Naive thymus-derived CD8-positive, alpha-beta T cell (primary cell): ENCODE measurements around the gene PSMD12. TPM values are rescaled to one million over a fixed set of nuclear protein-coding genes. Genes with fewer than 3 reads are reported as not detected.
"Not testable (repeated sequence)": the region's sequence is repeated elsewhere in the genome, so short reads cannot be mapped to it uniquely, and the experiment has no call there.

Experiments used
- ATAC-seq, 2 donors: fragments of 150-1000 bp; cut with Tn5 transposase in 1 of 2; sonication (Bioruptor Pico), chemical (Tn5 transposase) in 1 of 2; 1 replicate in 1 of 2; 2 replicates in 1 of 2; pipeline ENCODE4 v1.10.0; 2021; ENCODE audit warnings: mild to moderate bottlenecking in 2 of 2, moderate library complexity in 2 of 2
- POLR2A ChIA-PET: fragments of 350-600 bp; sonication (Branson Sonifier 250); formaldehyde crosslinking; loops from one replicate; lab custom pipeline; 2021; ENCODE audit warnings: antibody characterized with exemption; lab: Charles Lee
- DNase-seq, 10 donors: peaks; one replicate each; pipeline versions ENCODE4 v3.0.0 to v3.0.0-alpha.2; 2020 to 2022
- H3K27ac Mint-ChIP-seq, 10 donors: one replicate each; pipeline ENCODE4 v1.8.0; 2020 to 2022; ENCODE audit warnings: mild to moderate bottlenecking in 10 of 10, mixed read lengths in 10 of 10, moderate library complexity in 4 of 10, inconsistent platforms in 1 of 10
- H3K27me3 Mint-ChIP-seq, 5 donors: one replicate each; pipeline ENCODE4 v1.8.0; 2021 to 2022; ENCODE audit warnings: mixed read lengths in 5 of 5
- H3K36me3 Mint-ChIP-seq, 3 donors: one replicate each; pipeline ENCODE4 v1.8.0; 2020 to 2022; ENCODE audit warnings: mixed read lengths in 3 of 3, mild to moderate bottlenecking in 2 of 3, inconsistent platforms in 1 of 3
- H3K4me1 Mint-ChIP-seq, 4 donors: one replicate each; pipeline ENCODE4 v1.8.0; 2021 to 2022; ENCODE audit warnings: mixed read lengths in 4 of 4
- H3K4me3 Mint-ChIP-seq, 10 donors: one replicate each; pipeline ENCODE4 v1.8.0; 2020 to 2022; ENCODE audit warnings: mild to moderate bottlenecking in 10 of 10, mixed read lengths in 10 of 10, moderate library complexity in 6 of 10, inconsistent platforms in 1 of 10
- H3K9me3 Mint-ChIP-seq, 9 donors: one replicate each; pipeline ENCODE4 v1.8.0; 2020 to 2022; ENCODE audit warnings: mixed read lengths in 9 of 9, mild to moderate bottlenecking in 3 of 9, inconsistent platforms in 1 of 9, moderate library complexity in 1 of 9
- polyA plus RNA-seq, 3 donors: library from polyadenylated mRNA; unstranded; fragments of 300-500 nt; fragmentation: Illumina TruSeq; gene quantifications; one replicate each; pipeline ENCODE4 v1.2.3, GENCODE V29; 2021
- total RNA-seq, 8 experiments: library from RNA in 2 of 8; stranded (reverse) in 2 of 8; gene quantifications; one replicate each; pipeline ENCODE4 v1.2.3 and lab custom pipeline; 2021 to 2026

The PSMD12 gene
- total and polyA plus RNA-seq, 5 experiments from 2014 or later: 32.0 to 45.4 (median 33.0) TPM

- peaks cover 31 to 87% (median 81%) of the 10 kb centered on the region in 4 donors for H3K4me1 Mint-ChIP-seq
- POLR2A ChIA-PET: interaction anchor here (0.5 to 3.4 kb wide), 12 partner anchors 8 to 74 kb away, joined by 3 to 25 read pairs (median 5); partner anchors contain the start of gene PITPNC1
- H3K9me3 Mint-ChIP-seq: no peaks in the 10 kb centered on the region
- H3K4me3 Mint-ChIP-seq: peak overlapping the region; percentile 44 to 88 (median 78)
- peaks cover 5 to 18% (median 14%) of the 10 kb centered on the region in 3 donors for H3K36me3 Mint-ChIP-seq
- H3K27me3 Mint-ChIP-seq: no peaks in the 10 kb centered on the region
- ATAC-seq (no peak), DNase-seq (no peak)
- peak overlapping the region; percentile 90 to 100 (median 95) for H3K27ac Mint-ChIP-seq
Observed at GRCh38 chr17:67401598-67402504, 35.5 kb upstream of the PSMD12 start.

GRCh38 chr17:67401106-67401505 is 34.7 kb upstream of the PSMD12 start:
- H3K27me3 Mint-ChIP-seq: no peaks in the 10 kb centered on the region

GRCh38 chr17:67400193-67400592 is 33.8 kb upstream of the PSMD12 start:
- Mint-ChIP-seq H3K9me3 (no peaks in the 10 kb centered on the region), H3K4me3 (peak overlapping the region; percentile 65 to 92 (median 82)), H3K36me3 (peaks cover 5 to 14% (median 8%) of the 10 kb centered on the region in 3 donors), H3K27me3 (no peaks in the 10 kb centered on the region), H3K27ac (peak overlapping the region; percentile 91 to 100 (median 97)), H3K4me1 (peaks cover 25 to 85% (median 74%) of the 10 kb centered on the region in 4 donors)
- peak; percentile 51 to 52 for ATAC-seq
- POLR2A ChIA-PET: interaction anchor here (0.6 to 3.4 kb wide), 9 partner anchors 10 to 942 kb away, joined by 3 to 25 read pairs (median 4); no protein-coding TSS in a partner anchor
- DNase-seq: peak in 4 of 10 donors; percentile 50 to 74 (median 66)

More at GRCh38 chr17:67401106-67401505, 34.7 kb upstream of the PSMD12 start:
- no peak for ATAC-seq
- Mint-ChIP-seq H3K4me3 (peak overlapping the region; percentile 28 to 88 (median 72)), H3K9me3 (no peaks in the 10 kb centered on the region), H3K4me1 (peaks cover 29 to 81% (median 76%) of the 10 kb centered on the region in 4 donors), H3K36me3 (peaks cover 5 to 15% (median 12%) of the 10 kb centered on the region in 3 donors), H3K27ac (peak overlapping the region; percentile 90 to 100 (median 95))
- POLR2A ChIA-PET: interaction anchor here (1.0 to 3.4 kb wide), 9 partner anchors 11 to 74 kb away, joined by 3 to 25 read pairs (median 5); no protein-coding TSS in a partner anchor
- DNase-seq: no peak

- Mint-ChIP-seq H3K27me3 (no peaks in the 10 kb centered on the region), H3K36me3 (peaks cover 5 to 17% (median 11%) of the 10 kb centered on the region in 3 donors), H3K4me3 (peak overlapping the region; percentile 65 to 92 (median 82)), H3K4me1 (peaks cover 25 to 84% (median 73%) of the 10 kb centered on the region in 4 donors), H3K27ac (peak overlapping the region; percentile 91 to 100 (median 97)), H3K9me3 (no peaks in the 10 kb centered on the region)
- ATAC-seq (no peak), DNase-seq (no peak)
- POLR2A ChIA-PET: interaction anchor here (1.6 to 1.7 kb wide), 2 partner anchors 42 to 67 kb away, joined by 5 to 31 read pairs; no protein-coding TSS in a partner anchor
Observed at GRCh38 chr17:67399676-67400075, 33.3 kb upstream of the PSMD12 start.

GRCh38 chr17:67393809-67394397 is 27.5 kb upstream of the PSMD12 start:
- ATAC-seq (no peak), DNase-seq (no peak)
- H3K4me3 Mint-ChIP-seq: peak overlapping the region in 2 of 10 donors; percentile 51 to 64
- POLR2A ChIA-PET: interaction anchor here (1.0 to 2.8 kb wide), 3 partner anchors 8 to 47 kb away, joined by 3 to 15 read pairs (median 6); no protein-coding TSS in a partner anchor
- H3K36me3 Mint-ChIP-seq: peaks cover 5 to 35% (median 21%) of the 10 kb centered on the region in 3 donors
- H3K27ac Mint-ChIP-seq: peak overlapping the region; percentile 62 to 94 (median 91)
- H3K4me1 Mint-ChIP-seq: peaks cover 25 to 83% (median 65%) of the 10 kb centered on the region in 4 donors
- no peaks in the 10 kb centered on the region for H3K27me3 Mint-ChIP-seq
- H3K9me3 Mint-ChIP-seq: no peaks in the 10 kb centered on the region

- POLR2A ChIA-PET: interaction anchor here (0.8 kb wide), 1 partner anchor 49 kb away, joined by 3 read pairs; no protein-coding TSS in a partner anchor
- ATAC-seq: no peak
Observed at GRCh38 chr17:67392111-67392510, 25.7 kb upstream of the PSMD12 start.

GRCh38 chr17:67390646-67391361 is 24.4 kb upstream of the PSMD12 start:
- Mint-ChIP-seq H3K4me3 (peak overlapping the region; percentile 59 to 88 (median 80)), H3K9me3 (no peaks in the 10 kb centered on the region), H3K27ac (peak overlapping the region; percentile 90 to 98 (median 94)), H3K4me1 (peaks cover 30 to 90% (median 77%) of the 10 kb centered on the region in 4 donors), H3K27me3 (no peaks in the 10 kb centered on the region), H3K36me3 (peaks cover 0 to 33% (median 13%) of the 10 kb centered on the region in 3 donors)
- POLR2A ChIA-PET: interaction anchor here (0.6 to 5.5 kb wide), 14 partner anchors 8 to 87 kb away, joined by 3 to 61 read pairs (median 10); partner anchors contain the start of gene PITPNC1
- peak; percentile 80 to 83 for ATAC-seq
- DNase-seq: peak; percentile 32 to 76 (median 54)

More at GRCh38 chr17:67392111-67392510, 25.7 kb upstream of the PSMD12 start:
- Mint-ChIP-seq H3K27me3 (no peaks in the 10 kb centered on the region), H3K36me3 (peaks cover 0 to 33% (median 13%) of the 10 kb centered on the region in 3 donors), H3K4me3 (peak overlapping the region in 8 of 10 donors; percentile 26 to 79 (median 64)), H3K4me1 (peaks cover 22 to 82% (median 67%) of the 10 kb centered on the region in 4 donors), H3K9me3 (no peaks in the 10 kb centered on the region), H3K27ac (peak overlapping the region; percentile 89 to 97 (median 93))
- no peak for DNase-seq

GRCh38 chr17:67390006-67390645 is 23.7 kb upstream of the PSMD12 start:
- H3K4me3 Mint-ChIP-seq: peak overlapping the region; percentile 59 to 88 (median 80)
- POLR2A ChIA-PET: interaction anchor here (0.6 to 5.5 kb wide), 17 partner anchors 9 to 237 kb away, joined by 3 to 61 read pairs (median 8); partner anchors contain the start of gene PITPNC1
- peak overlapping the region; percentile 90 to 98 (median 94) for H3K27ac Mint-ChIP-seq
- H3K4me1 Mint-ChIP-seq: peaks cover 32 to 88% (median 79%) of the 10 kb centered on the region in 4 donors
- ATAC-seq (peak; percentile 4 to 11), DNase-seq (no peak)
- H3K36me3 Mint-ChIP-seq: peaks cover 0 to 29% (median 16%) of the 10 kb centered on the region in 3 donors
- H3K9me3 Mint-ChIP-seq: no peaks in the 10 kb centered on the region
- no peaks in the 10 kb centered on the region for H3K27me3 Mint-ChIP-seq

GRCh38 chr17:67388986-67389385 is 22.6 kb upstream of the PSMD12 start:
- no peaks in the 10 kb centered on the region for H3K9me3 Mint-ChIP-seq
- no peak for DNase-seq
- peaks cover 0 to 25% (median 13%) of the 10 kb centered on the region in 3 donors for H3K36me3 Mint-ChIP-seq
- peak overlapping the region in 8 of 10 donors; percentile 2 to 81 (median 65) for H3K4me3 Mint-ChIP-seq
- POLR2A ChIA-PET: interaction anchor here (0.6 to 5.5 kb wide), 11 partner anchors 10 to 89 kb away, joined by 3 to 61 read pairs (median 10); partner anchors contain the start of gene PITPNC1
- peak overlapping the region; percentile 90 to 98 (median 94) for H3K27ac Mint-ChIP-seq
- peaks cover 32 to 90% (median 77%) of the 10 kb centered on the region in 4 donors for H3K4me1 Mint-ChIP-seq
- no peaks in the 10 kb centered on the region for H3K27me3 Mint-ChIP-seq
- no peak for ATAC-seq

- peaks cover 0 to 26% (median 12%) of the 10 kb centered on the region in 3 donors for H3K36me3 Mint-ChIP-seq
- peak overlapping the region; percentile 90 to 98 (median 94) for H3K27ac Mint-ChIP-seq
- not testable (repeated sequence) for ATAC-seq, H3K9me3 Mint-ChIP-seq, DNase-seq, H3K27me3 Mint-ChIP-seq
- H3K4me3 Mint-ChIP-seq: peak overlapping the region in 4 of 10 donors; percentile 34 to 81 (median 58)
- POLR2A ChIA-PET: interaction anchor here (0.7 to 5.5 kb wide), 14 partner anchors 10 to 339 kb away, joined by 3 to 61 read pairs (median 4); partner anchors contain the start of gene PITPNC1
- H3K4me1 Mint-ChIP-seq: peaks cover 33 to 90% (median 79%) of the 10 kb centered on the region in 4 donors
Observed at GRCh38 chr17:67388536-67388935, 22.2 kb upstream of the PSMD12 start.
